ENCODE data around the gene NCOR2. TPM values are rescaled to one million over a fixed set of nuclear protein-coding genes. Genes with fewer than 3 reads are reported as not detected.

The NCOR2 gene
- total and polyA plus RNA-seq, 10 of the 15 experiments (the other 5 are each of a cell fraction or from before 2014, with no cell fraction given) = 0.43 to 179 (median 14.9) TPM

GRCh38 chr12:124579921-124580517, 12.6 kb upstream of the NCOR2 start:
- BruUV-seq (replicated peaks) = no TSS peak
- CTCF ChIA-PET = no interaction called here
- SMC1A ChIA-PET (ENCODE audit: uncharacterized antibody, unreplicated experiment) = interaction anchor here (0.6 to 1.5 kb wide), 3 partner anchors 9 to 422 kb away, joined by 3 read pairs; no protein-coding TSS in a partner anchor
- TF ChIP-seq, protein P1, sequence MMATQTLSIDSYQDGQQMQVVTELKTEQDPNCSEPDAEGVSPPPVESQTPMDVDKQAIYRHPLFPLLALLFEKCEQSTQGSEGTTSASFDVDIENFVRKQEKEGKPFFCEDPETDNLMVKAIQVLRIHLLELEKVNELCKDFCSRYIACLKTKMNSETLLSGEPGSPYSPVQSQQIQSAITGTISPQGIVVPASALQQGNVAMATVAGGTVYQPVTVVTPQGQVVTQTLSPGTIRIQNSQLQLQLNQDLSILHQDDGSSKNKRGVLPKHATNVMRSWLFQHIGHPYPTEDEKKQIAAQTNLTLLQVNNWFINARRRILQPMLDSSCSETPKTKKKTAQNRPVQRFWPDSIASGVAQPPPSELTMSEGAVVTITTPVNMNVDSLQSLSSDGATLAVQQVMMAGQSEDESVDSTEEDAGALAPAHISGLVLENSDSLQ (IDR thresholded peaks at IDR 0.05) = no peak
- TF ChIP-seq SRF (IDR thresholded peaks at IDR 0.05; ENCODE audit: low read depth in 2 of 2, low read length in 2 of 2) = no peak
- TF ChIP-seq WRNIP1 (IDR thresholded peaks at IDR 0.05; ENCODE audit: borderline replicate concordance, low read depth, low read length) = no peak
- TF ChIP-seq RB1 (IDR thresholded peaks at IDR 0.05; ENCODE audit: borderline replicate concordance) = no peak
- TF ChIP-seq ESRRA (IDR thresholded peaks at IDR 0.05; ENCODE audit: low read length) = no peak
- TF ChIP-seq CHD1 (IDR thresholded peaks at IDR 0.05; ENCODE audit: low read depth, low read length) = no peak
- TF ChIP-seq YY1 (IDR thresholded peaks at IDR 0.05; ENCODE audit: low read depth, low read length) = no peak
- no peak for TF ChIP-seq RFX5 (IDR thresholded peaks at IDR 0.05; ENCODE audit: low read depth, low read length)
- TF ChIP-seq GATAD2B (conservative IDR thresholded peaks at IDR 0.05; ENCODE audit: low read depth) = no peak
- H3K4me2 ChIP-seq (ENCODE audit: control insufficient read depth, insufficient read depth) = no peak overlapping the region
- ATAC-seq = no peak
- RAD21 ChIA-PET (ENCODE audit: unreplicated experiment) = no interaction called here
- POLR2A ChIA-PET = no interaction called here
- FAIRE-seq = no peak
- no peaks in the 10 kb centered on the region for H3K4me1 ChIP-seq (ENCODE audit: control insufficient read depth, insufficient read depth, low read length)
- WGBS (ENCODE audit: insufficient coverage, insufficient replicate concordance, low lambda C conversion rate, missing lambda C conversion rate) = 68% methylated on average over 5 of the region's 5 CpGs
- DNase-seq (ENCODE audit: low read depth, low spot score) = no peak
- no peak overlapping the region for H3K4me3 ChIP-seq
- no peak overlapping the region for H3K27ac ChIP-seq (ENCODE audit: control insufficient read depth, insufficient read depth)
- H3K79me2 ChIP-seq (ENCODE audit: control insufficient read depth, insufficient read depth, low read length) = no peaks in the 10 kb centered on the region
- H3K36me3 ChIP-seq (ENCODE audit: control insufficient read depth in 2 of 2, insufficient read depth in 2 of 2, low read length in 1 of 2) = no peaks in the 10 kb centered on the region
- H2AFZ ChIP-seq (ENCODE audit: control insufficient read depth, low read depth, low read length) = no peak overlapping the region
- H3K9ac ChIP-seq (ENCODE audit: control insufficient read depth, insufficient read depth, low read length) = no peak overlapping the region
- H3K9me3 ChIP-seq (replicated peaks; ENCODE audit: control insufficient read depth, insufficient read depth, low read length) = peaks cover 6% of the 10 kb centered on the region; the same call in 1 of the 3 replicates
- no peaks in the 10 kb centered on the region for H3K27me3 ChIP-seq (replicated peaks in 1 of 2; ENCODE audit: control insufficient read depth in 2 of 2, insufficient read depth in 2 of 2, low read length in 1 of 2)
- no peaks in the 10 kb centered on the region for H4K20me1 ChIP-seq (ENCODE audit: control insufficient read depth, insufficient read depth)
- intact Hi-C loops (cut with micrococcal nuclease; ENCODE audit: unreplicated experiment) = no loop called here
- in situ Hi-C loops (cut with MboI) = no loop called here
